Fibroblast of lung (primary cell): ENCODE data around the gene STXBP6.

Experiments
- EZH2 ChIP-seq: IDR thresholded peaks from 2 replicates; pipeline ENCODE4 v1.5.1; 2012; ENCODE audit warnings: low read length, control low read depth, mild to moderate bottlenecking; ENCODE audit errors: missing control alignments
- TF ChIP-seq, protein P1 (sequence below), 2 donors: IDR thresholded peaks in 1 of 2; conservative IDR thresholded peaks in 1 of 2; 1 replicate in 1 of 2; 2 replicates in 1 of 2; pipeline ENCODE4 v1.5.1; 2011 to 2012; ENCODE audit warnings: low read length in 2 of 2, control low read depth in 1 of 2, inconsistent platforms in 1 of 2, low read depth in 1 of 2, mild to moderate bottlenecking in 1 of 2

DNA sequence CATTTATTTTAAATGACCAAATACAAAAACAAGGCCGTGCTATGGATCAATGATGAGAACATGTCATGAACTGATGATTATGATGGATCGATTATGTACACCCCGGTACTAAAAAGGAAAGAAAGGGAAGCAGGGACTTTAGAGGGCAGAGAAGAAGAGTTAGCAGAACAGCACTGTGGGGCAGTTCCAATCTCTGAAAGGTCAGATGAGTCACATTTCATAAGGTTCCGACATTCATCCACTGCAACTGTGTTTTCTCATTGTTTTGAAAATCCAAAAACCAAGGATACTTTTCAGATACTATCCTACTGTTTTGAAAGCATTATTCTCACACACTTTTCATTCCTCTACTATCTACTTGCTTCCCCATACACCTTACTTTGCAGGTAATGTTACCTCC lies 169.3 kb downstream of the STXBP6 start:
- TF ChIP-seq, protein P1, sequence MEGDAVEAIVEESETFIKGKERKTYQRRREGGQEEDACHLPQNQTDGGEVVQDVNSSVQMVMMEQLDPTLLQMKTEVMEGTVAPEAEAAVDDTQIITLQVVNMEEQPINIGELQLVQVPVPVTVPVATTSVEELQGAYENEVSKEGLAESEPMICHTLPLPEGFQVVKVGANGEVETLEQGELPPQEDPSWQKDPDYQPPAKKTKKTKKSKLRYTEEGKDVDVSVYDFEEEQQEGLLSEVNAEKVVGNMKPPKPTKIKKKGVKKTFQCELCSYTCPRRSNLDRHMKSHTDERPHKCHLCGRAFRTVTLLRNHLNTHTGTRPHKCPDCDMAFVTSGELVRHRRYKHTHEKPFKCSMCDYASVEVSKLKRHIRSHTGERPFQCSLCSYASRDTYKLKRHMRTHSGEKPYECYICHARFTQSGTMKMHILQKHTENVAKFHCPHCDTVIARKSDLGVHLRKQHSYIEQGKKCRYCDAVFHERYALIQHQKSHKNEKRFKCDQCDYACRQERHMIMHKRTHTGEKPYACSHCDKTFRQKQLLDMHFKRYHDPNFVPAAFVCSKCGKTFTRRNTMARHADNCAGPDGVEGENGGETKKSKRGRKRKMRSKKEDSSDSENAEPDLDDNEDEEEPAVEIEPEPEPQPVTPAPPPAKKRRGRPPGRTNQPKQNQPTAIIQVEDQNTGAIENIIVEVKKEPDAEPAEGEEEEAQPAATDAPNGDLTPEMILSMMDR (conservative IDR thresholded peaks at IDR 0.05 in 1 of 2, IDR thresholded peaks at IDR 0.05 in 1 of 2; ENCODE audit: low read depth in 1 of 2, low read length in 2 of 2): no peak
- TF ChIP-seq EZH2: no peak
